Omental fat pad (tissue), 4 donors: ENCODE measurements around the gene KRTAP4-3. TPM values are rescaled to one million over a fixed set of nuclear protein-coding genes. Genes with fewer than 3 reads are reported as not detected.
"Not testable (repeated sequence)": the region's sequence is repeated elsewhere in the genome, so short reads cannot be mapped to it uniquely, and the experiment has no call there.

Source experiments
- ATAC-seq: fragments of 150-250 bp; one replicate; pipeline ENCODE4 v1.9.1; 2016; ENCODE audit warnings: mild to moderate bottlenecking, moderate library complexity; ENCODE audit not compliant: low FRiP score
- DNase-seq: peaks from one replicate; pipeline ENCODE4 v3.0.0-alpha.2; 2019; ENCODE audit warnings: low spot score
- CTCF ChIP-seq, 3 donors: fragments of 450-650 bp; IDR thresholded peaks; one replicate each; pipeline ENCODE4 v1.5.1; 2016 to 2017; ENCODE audit warnings: antibody characterized with exemption in 3 of 3, mild to moderate bottlenecking in 3 of 3, moderate library complexity in 2 of 3
- total RNA-seq, 4 donors: library from RNA; depleted of rRNA; stranded (reverse); fragments of >200 nt; gene quantifications; one replicate each; pipeline ENCODE4 v1.1.0, GENCODE V29; 2016

The KRTAP4-3 gene
- total RNA-seq, 4 donors from 2014 or later: not detected

- TF ChIP-seq CTCF (IDR thresholded peaks at IDR 0.05): no peak
These were observed 14.2 kb downstream of the KRTAP4-3 start for GRCh38 chr17:41153856-41154255.

GRCh38 chr17:41151525-41151924, 16.5 kb downstream of the KRTAP4-3 start:
- ATAC-seq: no peak
- no peak for DNase-seq
- no peak for TF ChIP-seq CTCF (IDR thresholded peaks at IDR 0.05)

More at GRCh38 chr17:41153856-41154255, 14.2 kb downstream of the KRTAP4-3 start:
- ATAC-seq (no peak), DNase-seq (no peak)

- TF ChIP-seq CTCF (IDR thresholded peaks at IDR 0.05): no peak
- ATAC-seq (no peak), DNase-seq (no peak)
These were observed 18.0 kb downstream of the KRTAP4-3 start for GRCh38 chr17:41150026-41150425.

- DNase-seq (no peak), ATAC-seq (no peak)
- TF ChIP-seq CTCF (IDR thresholded peaks at IDR 0.05): no peak
These were observed 18.4 kb downstream of the KRTAP4-3 start, which contains the start of gene KRTAP4-5 for GRCh38 chr17:41149652-41149985. Gene KRTAP4-5, minus strand, starts transcription at chr17:41149825. Its CDS starts 58 bp downstream, at chr17:41149767.

- ATAC-seq: not testable (repeated sequence)
These were observed 18.9 kb downstream of the KRTAP4-3 start for GRCh38 chr17:41148971-41149651.

GRCh38 chr17:41147531-41148204, 20.4 kb downstream of the KRTAP4-3 start:
- no peak for TF ChIP-seq CTCF (IDR thresholded peaks at IDR 0.05)
- ATAC-seq: no peak
- no peak for DNase-seq

More at GRCh38 chr17:41148971-41149651, 18.9 kb downstream of the KRTAP4-3 start:
- not testable (repeated sequence) for DNase-seq

GRCh38 chr17:41145261-41145660, 22.8 kb downstream of the KRTAP4-3 start:
- no peak for ATAC-seq

More at GRCh38 chr17:41145261-41145660, 22.8 kb downstream of the KRTAP4-3 start:
- no peak for TF ChIP-seq CTCF (IDR thresholded peaks at IDR 0.05)
- DNase-seq: no peak
